IMR-90 (cell line): Measurements from ENCODE around the gene CT47C1. TPM values are rescaled to one million over a fixed set of nuclear protein-coding genes. Genes with fewer than 3 reads are reported as not detected.

Experiments
- ATAC-seq: fragments of 200-7000 bp; cut with Tn5 transposase; 2 replicates; pipeline ENCODE4 v1.9.1; 2020; ENCODE audit warnings: low read depth, mild to moderate bottlenecking, moderate library complexity
- BruUV-seq: library from RNA; stranded (reverse); fragments of 400-500 nt; replicated peaks from 2 replicates; lab custom pipeline; 2021; lab: Mats Ljungman, UMichigan
- CTCF ChIA-PET: fragments of 300-600 bp; formaldehyde crosslinking; extraction: SDS; loops from one replicate; lab custom pipeline; 2021; ENCODE audit warnings: antibody characterized with exemption; lab: Yijun Ruan, JAX
- POLR2A ChIA-PET: fragments of 300-600 bp; sonication (Branson Sonifier 250); formaldehyde crosslinking; loops from one replicate; lab custom pipeline; 2022; ENCODE audit warnings: antibody characterized with exemption; ENCODE audit not compliant: unreplicated experiment; lab: Charles Lee
- DNase-seq: peaks from one replicate; pipeline ENCODE4 v3.0.0; 2013
- H2AFZ ChIP-seq: replicated peaks from 2 replicates; pipeline ENCODE3; 2013; ENCODE audit warnings: low read length, mild to moderate bottlenecking; ENCODE audit not compliant: poor library complexity
- H2AK5ac ChIP-seq: 2 replicates; pipeline ENCODE4 v1.6.1; 2013; ENCODE audit warnings: low read depth, low read length, inconsistent platforms
- H2AK9ac ChIP-seq: replicated peaks from 2 replicates; pipeline ENCODE3; 2013; ENCODE audit warnings: mild to moderate bottlenecking, low read depth, low read length, moderate library complexity; ENCODE audit not compliant: poor library complexity
- H2BK120ac ChIP-seq: 2 replicates; pipeline ENCODE4 v1.6.1; 2013; ENCODE audit warnings: low read depth, low read length, inconsistent platforms
- H2BK15ac ChIP-seq: 3 replicates; pipeline ENCODE4 v1.6.1; 2013; ENCODE audit warnings: low read depth, low read length, inconsistent platforms
- H2BK20ac ChIP-seq: 2 replicates; pipeline ENCODE4 v1.6.1; 2013; ENCODE audit warnings: low read depth, mild to moderate bottlenecking, inconsistent platforms, low read length, moderate library complexity
- H2BK5ac ChIP-seq: 2 replicates; pipeline ENCODE4 v1.6.1; 2013; ENCODE audit warnings: mild to moderate bottlenecking, low read depth, low read length, inconsistent platforms; ENCODE audit not compliant: poor library complexity, severe bottlenecking
- H3K14ac ChIP-seq: replicated peaks from 2 replicates; pipeline ENCODE4 v1.6.1; 2013; ENCODE audit warnings: low read depth, low read length, inconsistent platforms
- H3K18ac ChIP-seq: 2 replicates; pipeline ENCODE4 v1.6.1; 2013; ENCODE audit warnings: low read depth, low read length, control low read depth
- H3K23ac ChIP-seq: 2 replicates; pipeline ENCODE4 v1.6.1; 2013; ENCODE audit warnings: low read depth, low read length, inconsistent platforms
- H3K27ac ChIP-seq: 2 replicates; pipeline ENCODE4 v1.5.1; 2013; ENCODE audit warnings: mild to moderate bottlenecking, control low read depth, low read length; ENCODE audit not compliant: insufficient read depth
- H3K27me3 ChIP-seq: 2 replicates; pipeline ENCODE4 v1.6.1; 2013; ENCODE audit warnings: low read length; ENCODE audit not compliant: control insufficient read depth, insufficient read depth
- H3K36me3 ChIP-seq: 2 replicates; pipeline ENCODE4 v1.6.1; 2013; ENCODE audit warnings: low read length, mixed read lengths; ENCODE audit not compliant: control insufficient read depth, insufficient read depth
- H3K4ac ChIP-seq: 2 replicates; pipeline ENCODE4 v1.6.1; 2013; ENCODE audit warnings: low read depth, low read length, inconsistent platforms
- H3K4me1 ChIP-seq: 2 replicates; pipeline ENCODE4 v1.6.1; 2013; ENCODE audit warnings: low read length, mixed read lengths; ENCODE audit not compliant: control insufficient read depth, insufficient read depth
- H3K4me2 ChIP-seq: 2 replicates; pipeline ENCODE4 v1.6.1; 2013; ENCODE audit warnings: low read depth, mild to moderate bottlenecking, control low read depth, low read length, moderate library complexity
- H3K4me3 ChIP-seq: 2 replicates; pipeline ENCODE4 v1.5.1; 2013; ENCODE audit warnings: low read depth, mild to moderate bottlenecking, control low read depth, low read length, moderate library complexity; ENCODE audit not compliant: insufficient read depth
- H3K56ac ChIP-seq: 2 replicates; pipeline ENCODE4 v1.6.1; 2013; ENCODE audit warnings: low read length, inconsistent platforms; ENCODE audit not compliant: insufficient read depth; ENCODE audit errors: extremely low read depth
- H3K79me1 ChIP-seq, 2 experiments: 2 replicates each; pipeline ENCODE4 v1.6.1; 2013; ENCODE audit warnings: low read length in 2 of 2, inconsistent platforms in 1 of 2, low read depth in 1 of 2
- H3K9ac ChIP-seq: 2 replicates; pipeline ENCODE4 v1.6.1; 2013; ENCODE audit warnings: low read depth, low read length, control low read depth
- H3K9me1 ChIP-seq: 2 replicates; pipeline ENCODE4 v1.6.1; 2013; ENCODE audit warnings: low read length, inconsistent platforms; ENCODE audit not compliant: insufficient read depth
- H3K9me3 ChIP-seq: 2 replicates; pipeline ENCODE4 v1.6.1; 2013; ENCODE audit warnings: low read length; ENCODE audit not compliant: control insufficient read depth, insufficient read depth
- H4K20me1 ChIP-seq: 2 replicates; pipeline ENCODE4 v1.6.1; 2013; ENCODE audit warnings: low read length, inconsistent platforms; ENCODE audit not compliant: insufficient read depth
- H4K5ac ChIP-seq: 2 replicates; pipeline ENCODE4 v1.6.1; 2013; ENCODE audit warnings: mild to moderate bottlenecking, low read depth, low read length, control low read depth
- H4K8ac ChIP-seq, 2 experiments: 2 replicates each; pipeline ENCODE4 v1.6.1; 2013; ENCODE audit warnings: low read depth in 2 of 2, low read length in 2 of 2, control low read depth in 1 of 2, inconsistent platforms in 1 of 2
- H4K91ac ChIP-seq: 2 replicates; pipeline ENCODE4 v1.6.1; 2013; ENCODE audit warnings: low read depth, low read length, inconsistent platforms; ENCODE audit not compliant: insufficient read depth
- RFX5 ChIP-seq: IDR thresholded peaks from 2 replicates; pipeline ENCODE4 v1.8.0; 2012; ENCODE audit warnings: low read depth, mild to moderate bottlenecking, low read length, moderate library complexity
- WGBS, 2 experiments: methylation state at CpG; one replicate each; pipeline versions ENCODE4 v1.1.5 to v1.1.7; 2013; ENCODE audit warnings: missing lambda C conversion rate in 2 of 2; ENCODE audit not compliant: insufficient read length in 1 of 2; ENCODE audit errors: extremely low coverage in 2 of 2; 5-methylcytosine and 5-hydroxymethylcytosine counted together
- dilution Hi-C: fragments of 300-500 bp; cut with HindIII; formaldehyde crosslinking; loops from one replicate; pipeline ENCODE4 v1.14.3; 2018; ENCODE audit warnings: low sequenced_read_pairs; ENCODE audit not compliant: unreplicated experiment
- in situ Hi-C: fragments of 300-500 bp; cut with MboI; formaldehyde crosslinking; loops from 3 replicates; pipeline ENCODE4 v1.14.3; 2019; ENCODE audit warnings: low sequenced_read_pairs, inconsistent platforms, mixed read lengths
- intact Hi-C: fragments of 100-400 bp; cut with micrococcal nuclease; formaldehyde crosslinking; loops from 2 replicates; pipeline ENCODE4 v1.10.0; 2022
- polyA plus RNA-seq, 3 experiments: library from polyadenylated mRNA; depleted of rRNA; stranded (reverse); fragments of >200 nt; gene quantifications; 2 replicates each; pipeline ENCODE4 v1.2.3, GENCODE V29; 2012; ENCODE audit warnings: low replicate concordance in 1 of 3
- total RNA-seq: library from RNA; depleted of rRNA; stranded (reverse); fragments of >200 nt; gene quantifications from 2 replicates; pipeline ENCODE4 v1.2.3, GENCODE V29; 2012

Gene CT47C1
- total and polyA plus RNA-seq, 2 of the 4 experiments (the other 2 are of a cell fraction): not detected

GRCh38 chrX:119094819-119095218, 22.0 kb downstream of the CT47C1 start:
- dilution Hi-C loops (no loop called here), in situ Hi-C loops (no loop called here), intact Hi-C loops (no loop called here)
- CTCF ChIA-PET: no interaction called here
- Histone ChIP-seq H4K20me1 (no peaks in the 10 kb centered on the region), H3K23ac (no peak overlapping the region), H3K4me1 (no peaks in the 10 kb centered on the region), H3K9ac (no peak overlapping the region), H3K18ac (no peak overlapping the region), H4K91ac (no peak overlapping the region), H3K9me1 (no peaks in the 10 kb centered on the region), H2AK9ac (no peak overlapping the region), H2BK120ac (no peak overlapping the region), H4K8ac (no peak overlapping the region), H4K5ac (no peak overlapping the region), H2BK15ac (no peak overlapping the region), H3K4ac (no peak overlapping the region), H3K9me3 (no peaks in the 10 kb centered on the region), H2AFZ (no peak overlapping the region), H3K56ac (no peak overlapping the region), H3K36me3 (no peaks in the 10 kb centered on the region), H3K4me2 (no peak overlapping the region), H2BK20ac (no peak overlapping the region), H2BK5ac (no peak overlapping the region), H3K79me1 (no peaks in the 10 kb centered on the region), H3K27me3 (peaks cover 5% of the 10 kb centered on the region; the same call in 1 of the 2 replicates), H3K4me3 (no peak overlapping the region), H3K27ac (no peak overlapping the region), H2AK5ac (no peak overlapping the region), H3K14ac (no peak overlapping the region)
- DNase-seq (no peak), ATAC-seq (no peak)
- POLR2A ChIA-PET: no interaction called here
- TF ChIP-seq RFX5: no peak
- no TSS peak for BruUV-seq
- WGBS, 2 experiments: no CpG with 5 or more reads among the region's 3 CpGs
